ENCODE results near the gene C2orf68.

- TF ChIP-seq CTCF (IDR thresholded peaks at IDR 0.05; ENCODE audit: insufficient read depth, low read length), result no peak
- no peak for TF ChIP-seq GABPA (IDR thresholded peaks at IDR 0.05; ENCODE audit: low read depth)
Observed at GRCh38 chr2:85589982-85590791, 21.7 kb downstream of the C2orf68 start.

Data from HL-60 (cell line).